HG02885 (cell line): Measurements from ENCODE around the gene UBAP1.
"Not testable (repeated sequence)": the region's sequence is repeated elsewhere in the genome, so short reads cannot be mapped to it uniquely, and the experiment has no call there.

ENCODE experiments used
- ATAC-seq: cut with Tn5 transposase; IDR thresholded peaks from one replicate; pipeline ENCODE4 v1.9.1; 2021; ENCODE audit warnings: mild to moderate bottlenecking; ENCODE audit not compliant: unreplicated experiment, poor library complexity

Gene UBAP1

DNA sequence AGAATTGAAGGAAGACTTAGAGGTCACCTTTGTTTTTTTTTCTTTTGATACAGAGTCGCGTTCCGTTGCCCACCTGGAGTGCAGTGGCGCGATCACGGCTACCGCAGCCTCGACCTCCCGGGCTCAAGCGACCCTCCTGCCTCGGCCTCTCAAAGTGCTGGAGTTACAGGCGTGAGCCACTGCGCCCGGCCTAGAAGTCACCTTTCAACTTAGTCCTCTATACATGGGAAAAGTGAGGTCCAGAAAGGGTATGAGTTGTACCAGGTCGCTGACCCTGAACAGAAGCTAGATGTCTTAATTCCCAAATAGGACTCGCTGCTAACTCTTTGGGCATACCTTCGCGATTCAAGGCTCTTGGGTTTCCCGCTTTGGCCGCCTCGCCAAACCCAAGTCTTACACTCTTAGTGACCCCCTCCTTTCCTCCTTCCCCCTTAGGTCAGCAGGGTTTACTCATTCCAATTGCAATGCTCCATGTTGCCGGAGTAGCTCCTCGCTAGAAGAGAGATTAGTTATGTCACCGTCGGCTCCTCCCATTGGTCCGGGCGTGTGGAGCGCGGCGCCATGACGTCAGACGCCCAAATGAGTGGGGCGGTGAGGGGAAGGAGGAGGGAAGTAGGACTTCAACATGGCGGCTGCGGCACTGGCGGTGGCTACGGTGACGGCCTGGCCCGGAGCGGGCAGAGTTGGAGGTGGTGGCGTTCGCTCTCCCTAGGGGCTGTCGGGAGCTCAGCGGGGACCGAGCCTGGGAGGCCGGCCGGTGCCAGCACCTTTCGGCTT is at the start of gene UBAP1:
UBAP1 (plus strand) TSS at position 608 of the 777 bp plus-strand sequence. CDS start 41,872 bp downstream, outside the sequence.
- peak; percentile 100 for ATAC-seq

DNA sequence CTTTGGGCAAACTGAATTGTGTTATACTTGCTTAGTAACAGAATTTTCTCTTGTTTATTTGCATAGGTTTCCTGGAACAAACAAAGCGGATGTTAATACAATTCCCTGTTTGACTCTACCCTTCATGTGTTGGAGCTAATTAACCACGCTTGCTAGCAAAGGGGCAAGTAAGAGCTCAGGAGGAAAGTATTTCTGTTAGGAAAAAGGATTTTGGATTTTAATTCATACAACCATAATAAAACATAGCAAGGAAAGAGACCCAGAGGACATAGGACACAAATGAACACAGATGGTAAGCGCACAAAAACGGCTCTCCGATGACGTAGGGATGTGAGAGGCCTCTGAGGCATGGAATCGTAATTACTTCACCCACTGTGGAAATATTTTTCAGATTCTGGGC is 47.3 kb upstream of the UBAP1 start:
- ATAC-seq, result no peak

DNA sequence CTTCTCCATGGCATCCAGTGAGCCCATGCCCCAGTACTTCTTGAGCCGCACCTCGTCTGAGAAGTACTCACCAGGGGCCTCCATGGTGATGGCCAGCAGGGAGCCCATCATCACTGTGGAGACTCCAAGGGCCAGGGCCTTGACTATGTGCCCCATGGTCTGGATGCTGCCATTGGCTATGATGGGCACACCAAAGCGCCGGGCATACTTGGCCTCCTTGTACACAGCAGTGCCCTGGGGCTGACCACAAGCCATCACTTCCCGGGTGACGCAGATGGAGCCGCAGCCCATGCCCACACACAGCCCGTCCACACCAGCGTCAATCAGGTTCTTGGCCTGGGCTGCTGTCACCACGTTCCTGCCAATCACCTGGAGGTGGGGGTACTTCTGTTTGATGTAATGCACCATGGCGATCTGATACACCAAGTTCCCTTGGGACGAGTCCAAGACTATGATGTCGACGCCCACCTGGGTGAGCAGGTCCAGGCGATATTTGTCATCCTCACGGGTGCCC is 45.4 kb upstream of the UBAP1 start:
- ATAC-seq, result no peak

DNA sequence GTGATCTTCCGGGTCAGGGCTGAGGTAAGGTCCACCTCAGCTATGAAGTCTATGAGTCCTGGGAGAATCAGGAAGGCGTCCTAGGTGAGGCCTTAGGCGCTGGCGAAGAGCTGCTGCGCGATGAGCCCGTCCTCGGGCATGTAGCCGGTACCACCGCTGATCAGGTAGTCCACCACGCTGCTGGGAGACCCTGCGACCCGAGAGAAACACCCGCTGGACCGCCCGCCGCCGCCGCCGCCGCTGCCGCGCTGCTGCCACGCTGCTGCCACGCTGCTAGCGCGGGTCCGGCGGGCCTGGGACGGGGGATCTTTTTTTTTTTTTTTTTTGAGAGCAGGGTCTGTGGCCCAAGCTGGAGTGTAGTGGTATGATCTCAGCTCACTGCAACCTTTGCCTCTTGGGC is 44.3 kb upstream of the UBAP1 start:
- no peak for ATAC-seq

DNA sequence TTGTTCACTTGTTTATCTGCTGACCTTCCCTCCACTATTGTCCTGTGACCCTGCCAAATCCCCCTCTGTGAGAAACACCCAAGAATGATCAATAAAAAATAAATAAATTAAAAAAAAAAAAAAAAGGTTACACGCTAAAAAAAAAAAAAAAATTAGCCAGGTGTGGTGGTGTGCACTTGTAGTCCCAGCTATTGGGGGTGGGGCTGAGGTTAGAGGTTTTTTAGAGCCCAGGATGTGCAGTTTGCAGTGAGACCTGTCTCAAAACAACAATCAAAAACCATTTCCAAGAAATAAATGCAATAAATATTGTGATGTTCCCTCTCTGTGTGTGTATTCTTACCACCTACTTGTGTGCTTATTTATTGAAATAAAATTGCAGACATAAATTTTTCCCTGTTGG is 40.2 kb upstream of the UBAP1 start:
- ATAC-seq, result not testable (repeated sequence)

DNA sequence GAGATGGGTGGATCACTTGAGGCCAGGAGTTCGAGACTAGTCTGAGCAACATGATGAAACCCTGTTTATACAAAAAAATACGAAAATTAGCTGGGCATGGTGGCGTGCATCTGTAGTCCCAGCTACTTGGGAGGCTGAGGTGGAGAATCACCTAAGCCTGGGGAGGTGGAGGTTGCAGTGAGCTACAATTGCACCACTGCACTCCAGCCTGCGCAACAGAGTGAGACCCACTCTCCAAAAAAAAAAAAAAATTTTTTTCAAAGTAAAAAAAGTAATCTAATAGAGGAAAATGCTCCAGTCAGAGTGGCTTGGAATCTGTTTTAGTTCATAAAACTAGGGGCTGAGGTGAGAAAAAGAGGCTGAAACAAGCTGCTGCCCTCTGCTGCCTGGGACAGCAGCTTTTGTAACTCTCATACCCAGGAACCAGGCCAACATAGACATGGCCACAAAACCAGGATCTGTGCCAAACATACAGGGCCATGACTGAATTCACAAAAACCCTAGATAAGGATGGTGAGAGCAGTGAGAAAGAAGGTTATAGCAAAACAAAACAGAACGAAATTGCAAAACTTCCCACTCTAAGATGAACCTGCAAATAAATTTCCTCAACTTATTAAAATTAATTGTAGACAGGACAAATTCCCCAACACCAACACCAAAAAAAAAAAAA is 39.2 kb upstream of the UBAP1 start:
- no peak for ATAC-seq

DNA sequence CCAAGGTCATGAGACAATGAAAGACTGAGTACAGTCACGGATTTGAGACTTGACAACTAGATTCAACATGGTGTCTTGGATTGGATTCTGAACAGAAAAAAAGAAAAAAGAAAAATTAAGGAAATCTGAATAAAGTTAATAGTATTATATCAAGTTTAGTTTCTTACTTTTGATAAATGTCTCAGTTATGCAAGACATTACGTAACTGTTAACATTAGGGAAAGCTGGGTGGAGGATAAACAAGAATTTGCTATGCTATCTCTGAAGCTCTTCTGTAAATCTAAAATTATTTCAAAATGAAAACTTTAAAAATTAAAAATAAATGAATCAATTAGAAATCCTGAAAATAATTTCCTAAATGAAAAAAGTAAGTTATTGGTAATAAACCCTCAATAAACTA is 38.0 kb upstream of the UBAP1 start:
- no peak for ATAC-seq

DNA sequence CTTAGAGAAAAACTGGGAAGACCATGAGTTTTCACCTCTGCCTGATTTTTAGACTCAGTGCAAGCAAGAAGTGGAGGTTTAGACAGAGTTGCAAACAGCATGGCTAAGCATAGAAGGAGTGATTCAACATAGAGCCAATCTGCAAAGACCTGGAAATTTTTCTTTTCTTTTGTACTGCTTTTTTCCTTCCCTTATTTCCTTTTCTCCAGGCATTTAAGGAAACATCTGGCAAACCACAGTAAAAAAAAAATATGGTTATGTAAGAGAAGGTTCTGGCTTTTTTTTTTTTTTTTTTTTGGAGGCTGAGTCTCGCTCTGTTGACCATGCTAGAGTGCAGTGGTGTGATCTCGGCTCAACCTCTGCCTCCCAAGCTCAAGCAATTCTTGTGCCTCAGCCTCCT is 35.7 kb upstream of the UBAP1 start:
- no peak for ATAC-seq

DNA sequence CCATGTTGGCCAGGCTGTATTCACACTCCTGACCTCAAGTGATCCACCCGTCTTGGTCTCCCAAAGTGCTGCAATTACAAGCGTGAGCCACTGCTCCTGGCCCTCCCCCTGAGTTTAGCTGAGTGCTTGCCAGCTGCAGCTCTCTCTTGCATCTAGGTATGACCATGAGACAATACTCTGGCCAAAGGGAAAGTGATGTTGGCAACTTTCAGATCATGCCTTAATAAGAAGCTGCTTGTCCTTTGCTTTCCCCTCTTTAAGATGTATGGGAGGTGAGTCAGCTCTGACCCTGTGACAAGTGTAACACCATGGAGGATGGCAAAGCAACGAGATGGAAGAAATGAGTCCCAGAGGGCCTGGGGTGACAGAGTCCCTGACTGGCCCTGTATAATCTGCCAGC is 33.7 kb upstream of the UBAP1 start:
- no peak for ATAC-seq

DNA sequence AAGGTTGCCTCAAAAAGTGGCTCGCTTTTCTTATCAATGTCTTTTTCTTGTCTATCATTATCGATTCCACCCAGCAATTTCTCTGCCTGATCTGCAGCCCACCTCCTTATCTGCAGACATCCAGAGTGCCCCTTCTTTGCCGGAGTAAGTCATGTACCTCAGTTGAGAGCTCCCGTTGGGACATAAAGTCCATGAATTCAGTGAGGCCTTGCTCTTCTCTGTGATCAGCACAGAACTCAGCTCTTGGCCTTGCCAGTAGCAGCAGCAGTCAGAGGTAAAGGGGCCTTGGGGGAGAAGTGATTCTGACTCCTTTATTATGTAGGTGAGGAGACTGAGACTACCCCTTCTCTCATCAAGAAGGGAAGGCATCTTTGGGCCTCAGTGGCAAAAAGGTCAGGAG is 27.4 kb upstream of the UBAP1 start:
- ATAC-seq, result no peak

DNA sequence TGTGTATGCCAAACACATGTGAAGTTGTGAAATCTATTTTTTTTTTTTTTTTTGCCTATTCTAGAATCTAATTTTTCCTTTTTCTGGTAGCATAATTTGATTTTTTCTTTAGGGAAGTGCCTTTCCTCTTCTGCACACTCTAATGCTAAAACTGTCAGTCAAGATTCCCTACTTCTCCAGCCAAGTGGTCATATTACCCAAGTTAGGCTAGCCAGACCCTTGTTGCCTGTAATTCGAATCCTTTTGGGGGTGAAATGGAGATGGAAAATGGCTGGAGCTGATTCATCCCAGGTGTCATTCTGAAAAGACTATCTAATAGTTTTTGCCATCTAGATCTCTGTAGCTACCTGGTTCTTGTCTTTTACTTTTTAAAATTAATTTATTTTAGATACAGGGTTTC is 24.8 kb upstream of the UBAP1 start:
- ATAC-seq, result no peak

DNA sequence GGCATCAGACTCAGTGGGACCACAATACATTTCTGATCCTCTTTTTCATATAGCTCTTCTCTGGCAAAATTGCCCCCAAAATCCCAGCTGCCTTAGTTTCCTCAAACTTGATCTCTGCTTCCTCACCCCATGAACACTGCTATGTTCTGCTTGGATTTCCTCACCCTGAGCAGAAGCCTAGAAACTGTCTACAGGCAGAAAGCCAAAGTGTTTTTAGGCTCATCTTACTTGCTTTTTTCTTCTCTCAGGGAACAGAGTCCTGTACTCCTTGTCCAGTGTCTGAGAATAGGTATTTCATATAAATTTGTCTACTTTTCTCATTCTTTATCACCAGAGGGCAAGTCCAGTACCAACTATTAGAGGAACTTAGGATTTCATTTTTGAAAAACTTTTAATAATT is 21.5 kb upstream of the UBAP1 start:
- no peak for ATAC-seq

DNA sequence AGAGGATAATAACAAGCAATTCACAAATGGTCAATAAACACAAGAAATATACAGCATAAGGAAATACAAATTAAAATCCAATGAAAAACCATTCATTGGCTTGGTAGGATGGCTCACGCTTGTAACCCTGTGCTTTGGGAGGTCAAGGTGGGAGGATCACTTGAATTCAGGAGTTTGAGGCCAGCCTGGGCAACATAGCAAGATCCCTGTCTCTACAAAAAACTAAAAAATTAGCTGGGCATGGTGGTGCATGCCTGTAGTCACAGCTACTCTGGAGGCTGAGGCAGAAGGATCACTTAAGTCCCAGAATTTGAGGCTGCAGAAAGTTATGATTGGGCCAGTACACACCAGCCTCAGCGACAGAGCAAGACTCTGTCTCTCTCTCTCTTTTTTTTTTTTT is 20.9 kb upstream of the UBAP1 start:
- ATAC-seq, result no peak

DNA sequence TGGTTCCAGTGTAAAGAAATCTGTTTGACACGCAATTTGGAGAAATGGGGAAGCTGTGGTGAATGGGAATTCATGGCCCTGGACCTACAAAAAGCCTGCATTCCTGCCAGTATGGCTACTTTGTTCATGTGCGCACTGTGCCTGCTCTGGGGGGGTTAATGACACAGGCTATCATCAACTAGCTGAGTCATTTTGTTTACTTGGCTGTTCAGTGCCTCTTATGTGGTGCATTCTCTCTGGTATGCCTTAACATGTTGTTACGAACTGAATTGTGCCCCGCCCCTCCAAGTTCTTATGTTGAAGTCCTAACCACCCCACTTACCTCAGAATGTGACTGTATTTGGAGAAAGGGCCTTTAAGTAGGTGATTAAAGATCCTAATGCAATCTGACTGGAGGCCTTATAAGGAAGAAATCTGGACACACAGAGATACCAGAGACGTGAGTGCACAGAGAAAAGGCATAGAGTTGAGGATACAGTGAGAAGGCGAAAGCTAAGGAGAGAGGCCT is 20.4 kb upstream of the UBAP1 start:
- no peak for ATAC-seq

DNA sequence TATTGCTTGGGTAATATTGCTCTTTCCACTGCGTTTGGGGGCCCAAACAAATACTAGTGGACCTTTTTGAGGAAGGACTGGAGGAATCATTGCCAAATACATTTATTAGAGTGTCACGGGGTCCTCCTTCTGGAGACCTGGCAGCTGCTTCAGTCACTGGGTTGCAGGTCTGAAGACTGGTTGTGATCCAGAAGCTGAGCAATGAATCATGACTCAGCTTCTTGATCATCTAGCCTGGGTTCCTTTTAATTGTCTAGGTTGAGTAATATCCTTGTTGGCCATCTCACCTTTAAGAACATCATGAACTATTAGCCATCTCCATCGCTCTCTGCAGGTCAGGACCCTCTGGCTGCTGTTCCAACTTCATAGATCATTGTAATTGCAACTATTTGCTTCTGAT is 15.4 kb upstream of the UBAP1 start:
- ATAC-seq, result no peak

DNA sequence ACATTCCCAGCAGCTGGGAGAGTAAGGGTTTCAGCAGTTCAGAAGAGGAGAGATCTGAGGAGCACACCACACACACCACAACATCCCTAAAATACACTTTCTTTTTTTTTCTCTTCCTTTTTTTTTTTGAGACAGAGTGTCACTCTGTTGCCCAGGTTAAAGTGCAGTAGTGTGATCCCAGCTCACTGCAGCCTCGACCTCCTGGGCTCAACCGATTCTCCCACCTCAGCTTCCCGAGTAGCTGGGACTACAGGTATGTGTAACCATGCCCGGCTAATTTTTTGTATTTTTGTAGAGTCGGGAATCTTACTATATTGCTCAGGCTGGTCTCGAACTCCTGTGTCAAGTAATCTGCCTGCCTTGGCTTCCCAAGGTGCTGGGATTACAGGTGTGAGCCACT is 9.7 kb upstream of the UBAP1 start:
- ATAC-seq, result no peak

DNA sequence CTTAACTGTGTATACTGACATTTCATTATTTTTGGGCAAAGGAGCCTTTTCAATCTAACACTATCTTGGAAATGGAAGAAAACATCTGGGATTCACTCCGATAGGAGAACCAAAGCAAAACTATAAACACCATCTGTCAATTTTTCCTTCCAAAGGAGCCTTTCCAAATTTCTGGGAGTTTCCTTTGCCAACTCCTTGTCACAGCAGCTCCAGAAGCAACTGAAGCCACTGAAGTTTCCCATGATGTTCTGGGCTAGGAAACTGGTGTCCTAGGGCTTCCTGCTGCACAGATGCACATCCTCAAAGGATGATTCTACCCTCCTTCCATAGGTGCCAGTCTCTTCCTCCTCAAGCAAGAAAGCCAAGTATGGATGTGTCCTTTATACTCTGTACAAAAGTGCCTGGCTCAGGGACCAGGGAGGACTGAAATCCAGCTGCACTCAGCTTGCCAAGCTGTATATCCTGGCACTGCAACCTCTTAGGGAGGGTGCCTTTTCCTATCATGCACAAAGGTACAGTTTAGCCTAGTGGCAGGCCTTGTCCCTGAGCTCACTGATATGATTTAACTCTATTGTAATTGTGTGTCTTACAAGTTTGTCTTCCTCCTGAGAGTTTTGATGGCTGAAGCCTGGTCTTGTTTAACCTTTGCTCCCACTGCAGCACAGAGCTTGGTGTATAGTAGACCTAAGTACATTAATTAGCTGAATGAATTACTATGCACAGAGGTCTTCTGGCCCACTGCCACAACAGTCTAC is 8.4 kb upstream of the UBAP1 start:
- no peak for ATAC-seq

DNA sequence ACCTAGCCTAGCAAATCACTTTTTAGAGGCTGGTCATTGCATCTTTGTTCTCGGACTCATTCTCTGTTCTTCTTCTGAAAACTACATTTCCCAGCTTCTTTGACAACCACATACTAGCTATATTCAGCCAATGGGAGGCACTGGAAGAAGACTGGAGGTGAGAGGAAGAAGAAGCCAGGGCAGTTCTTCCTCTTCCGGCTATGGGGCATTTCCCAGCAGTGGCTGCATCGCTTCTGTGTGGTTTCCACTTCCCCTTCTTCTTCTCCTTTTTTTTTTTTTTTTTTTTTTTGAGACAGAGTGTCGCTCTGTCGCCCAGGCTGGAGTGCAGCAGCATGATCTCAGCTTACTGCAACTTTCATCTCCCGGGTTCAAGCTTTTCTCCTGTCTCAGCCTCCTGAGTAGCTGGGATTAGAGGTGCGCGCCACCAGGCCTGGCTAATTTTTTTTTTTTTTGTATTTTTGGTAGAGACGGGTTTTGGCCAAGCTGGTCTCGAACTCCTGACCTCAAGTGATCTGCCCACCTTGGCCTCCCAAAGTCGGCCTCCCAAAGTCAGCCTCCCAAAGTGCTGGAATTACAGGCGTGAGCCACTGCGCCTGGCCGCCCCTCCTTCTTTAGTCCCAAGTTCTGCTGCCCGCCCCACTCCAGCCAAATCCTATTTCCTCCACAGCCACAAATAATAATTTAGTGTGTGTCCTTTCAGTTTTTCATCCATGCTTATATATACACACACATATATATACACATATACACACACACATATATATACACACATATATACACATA is 6.9 kb upstream of the UBAP1 start:
- ATAC-seq, result peak; percentile 82

DNA sequence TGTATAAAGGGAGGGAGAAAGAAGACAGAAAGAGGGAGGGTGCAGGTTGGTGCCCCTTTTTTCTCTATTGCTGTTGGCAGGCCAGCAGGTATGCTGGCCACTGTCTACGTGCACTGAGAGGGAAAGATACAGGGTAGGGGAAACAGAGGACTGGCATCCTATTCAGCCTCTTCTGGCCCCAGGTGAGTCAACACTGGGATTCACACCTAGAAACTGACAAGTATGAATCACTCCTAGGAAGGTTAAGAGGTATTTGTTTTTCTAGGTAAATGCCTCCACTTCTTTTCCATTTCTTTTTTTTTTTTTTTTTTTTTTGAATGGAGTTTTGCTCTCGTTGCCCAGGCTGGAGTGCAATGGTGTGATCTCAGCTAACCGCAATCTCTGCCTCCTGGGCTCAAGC is 2.8 kb upstream of the UBAP1 start:
- no peak for ATAC-seq
